HG02588 (cell line): ENCODE results near the gene UCKL1.
"Not testable (repeated sequence)": the region's sequence is repeated elsewhere in the genome, so short reads cannot be mapped to it uniquely, and the experiment has no call there.

ENCODE experiments used
- ATAC-seq: cut with Tn5 transposase; IDR thresholded peaks from one replicate; pipeline ENCODE4 v1.9.1; 2021; ENCODE audit warnings: mild to moderate bottlenecking, moderate library complexity; ENCODE audit not compliant: unreplicated experiment

The UCKL1 gene

DNA sequence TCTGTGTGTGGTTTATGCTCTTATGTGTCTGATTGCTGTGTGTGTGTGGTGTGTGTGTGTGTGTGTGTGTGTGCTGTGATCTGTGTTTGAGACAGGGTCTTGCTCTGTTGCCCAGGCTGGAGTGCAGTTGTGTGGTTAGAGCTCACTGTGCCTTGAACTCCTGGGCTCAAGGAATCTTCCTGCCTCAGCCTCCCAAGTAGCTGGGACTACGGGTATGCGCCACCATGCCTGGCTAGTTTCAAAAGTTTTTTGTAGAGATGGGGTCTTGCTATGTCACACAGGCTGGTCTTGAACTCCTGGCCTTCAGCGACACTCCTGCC is 16.9 kb upstream of the UCKL1 start:
- no peak for ATAC-seq

DNA sequence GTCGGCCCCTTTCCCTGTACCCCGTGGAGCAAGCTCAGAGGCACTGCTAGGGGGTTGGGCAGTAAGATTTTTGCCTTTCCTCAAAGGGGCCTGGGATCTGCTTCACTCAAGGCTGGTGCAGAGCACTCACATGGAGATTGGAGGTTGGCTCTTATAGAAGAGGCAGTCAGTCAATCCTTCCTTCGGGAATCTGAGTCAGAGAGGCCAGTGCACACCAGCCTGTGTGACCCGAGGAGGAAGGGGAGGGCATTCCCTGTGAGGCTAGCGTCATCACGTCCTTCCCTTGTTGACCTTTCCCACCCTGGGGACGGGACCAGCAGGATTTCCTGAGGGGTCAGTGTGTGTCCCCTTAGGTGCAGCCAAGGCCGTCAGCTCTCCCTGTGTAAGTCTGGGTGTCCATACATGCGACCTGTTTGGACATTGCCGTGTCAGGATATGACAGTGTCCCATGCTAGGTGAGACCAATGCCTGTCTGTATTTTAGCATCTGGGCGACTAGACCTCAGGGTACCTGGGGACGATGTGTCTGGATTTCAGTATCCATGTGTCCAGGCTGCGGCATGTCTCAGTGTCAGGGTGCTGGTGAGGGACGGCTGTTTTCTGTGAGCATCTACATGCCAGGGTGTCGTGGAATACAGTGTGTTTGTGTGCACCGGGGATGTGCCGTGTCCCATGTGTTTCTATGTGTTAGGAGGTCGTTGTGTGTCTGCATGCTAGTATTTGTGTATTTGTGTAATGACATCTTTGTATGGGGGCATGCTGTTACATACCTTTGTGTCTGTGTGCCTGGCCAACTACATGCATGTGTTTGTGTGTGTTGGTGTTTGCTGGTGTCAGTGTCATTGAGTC is 16.3 kb upstream of the UCKL1 start:
- no peak for ATAC-seq

DNA sequence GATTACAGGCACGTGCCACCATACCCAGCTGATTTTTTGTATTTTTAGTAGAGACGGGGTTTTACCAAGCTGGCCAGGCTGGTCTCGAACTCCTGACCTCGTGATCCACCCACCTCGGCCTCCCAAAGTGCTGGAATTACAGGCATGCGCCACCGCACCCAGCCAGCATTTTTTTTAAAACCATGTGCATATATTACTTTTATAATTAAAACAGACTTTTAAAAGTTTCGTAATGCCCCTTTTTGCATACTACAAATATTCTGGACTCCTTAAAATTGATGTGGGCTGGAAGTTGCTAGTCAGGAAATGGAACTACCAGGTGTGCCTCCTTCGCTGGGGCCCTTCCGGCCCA is 15.7 kb upstream of the UCKL1 start:
- not testable (repeated sequence) for ATAC-seq

DNA sequence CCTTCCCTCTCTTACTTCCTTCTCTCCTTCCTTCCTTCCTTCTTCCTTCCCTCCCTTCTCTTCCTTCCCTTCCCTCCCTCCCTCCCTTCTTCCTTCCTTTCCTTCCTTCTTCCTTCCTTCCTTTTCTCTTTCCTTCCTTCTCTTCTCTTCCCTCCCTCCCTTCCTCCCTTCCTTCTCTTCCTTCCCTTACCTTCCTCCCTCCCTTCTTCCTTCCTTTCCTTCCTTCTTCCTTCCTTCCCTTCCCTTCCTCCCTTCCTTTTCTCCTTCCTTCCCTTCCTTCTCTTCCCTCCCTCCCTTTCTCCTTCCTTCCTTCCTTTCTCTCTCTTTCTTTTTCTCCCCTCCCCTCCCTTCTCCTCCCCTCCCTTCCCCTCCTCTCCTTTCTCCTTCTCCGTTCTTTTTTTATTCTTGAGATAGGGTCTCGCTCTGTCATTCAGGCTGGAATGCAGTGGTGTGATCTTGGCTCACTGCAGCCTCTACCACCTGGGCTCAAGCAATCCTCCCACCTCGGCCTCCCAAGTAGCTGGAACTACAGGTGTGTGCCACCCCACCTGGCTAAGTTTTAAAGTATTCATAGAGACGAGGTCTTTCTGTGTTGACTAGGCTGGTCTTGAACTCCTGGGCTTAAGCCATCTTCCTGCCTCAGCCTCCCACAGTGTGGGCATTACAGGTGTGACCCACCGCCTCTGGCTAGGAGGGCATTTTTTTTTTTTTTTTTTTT is 14.7 kb upstream of the UCKL1 start:
- ATAC-seq, result no peak

DNA sequence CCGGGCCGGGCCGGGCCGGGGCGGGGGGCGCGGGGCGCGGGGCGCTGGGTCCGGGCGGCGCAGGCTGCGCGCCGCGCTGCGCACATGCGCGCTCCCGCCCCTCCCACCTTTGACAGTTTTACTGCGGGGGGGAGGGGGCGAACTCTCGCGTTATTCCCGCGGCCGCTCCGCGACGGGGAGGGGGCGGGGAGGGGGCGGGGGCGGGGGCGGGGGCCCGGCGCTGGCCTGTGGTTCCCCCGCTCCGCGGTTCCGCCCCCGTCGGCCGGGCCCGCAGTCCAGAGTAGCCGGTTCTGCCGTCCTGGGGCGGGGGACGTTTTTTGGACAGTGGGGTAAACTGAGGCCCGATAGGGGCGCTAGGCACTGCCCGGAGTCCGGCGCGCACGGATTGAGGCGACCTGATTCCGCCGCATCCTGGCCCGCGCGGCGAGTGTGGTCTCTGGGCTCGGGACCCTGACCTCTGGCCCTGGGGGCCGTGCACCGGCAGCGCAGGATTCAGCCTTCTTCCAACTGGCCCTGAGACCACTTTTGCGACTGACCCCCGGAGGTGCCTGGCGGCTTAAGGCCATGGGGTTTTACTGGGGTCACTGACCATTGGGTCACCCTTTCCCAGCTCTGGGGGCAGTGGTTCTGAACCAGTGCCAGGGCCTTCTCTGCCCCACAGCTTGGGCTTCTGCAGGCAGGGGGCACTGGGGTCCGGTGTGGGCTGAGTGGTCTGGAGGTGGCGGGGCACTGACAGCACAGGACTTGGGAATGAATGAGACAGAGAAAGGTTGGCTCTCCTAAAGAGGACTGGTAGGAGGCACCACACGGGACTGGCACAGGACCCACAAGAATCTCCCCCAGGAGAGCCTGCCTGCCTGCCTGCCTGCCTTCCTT is 13.9 kb upstream of the UCKL1 start, which contains the start of gene ZNF512B:
ZNF512B (minus strand) TSS at position 93 of the 876 bp plus-strand sequence. CDS start 1,980 bp downstream, outside the sequence.
- no peak for ATAC-seq

- no peak for ATAC-seq
Measured at GRCh38 chr20:63968928-63969760, 12.9 kb upstream of the UCKL1 start.

DNA sequence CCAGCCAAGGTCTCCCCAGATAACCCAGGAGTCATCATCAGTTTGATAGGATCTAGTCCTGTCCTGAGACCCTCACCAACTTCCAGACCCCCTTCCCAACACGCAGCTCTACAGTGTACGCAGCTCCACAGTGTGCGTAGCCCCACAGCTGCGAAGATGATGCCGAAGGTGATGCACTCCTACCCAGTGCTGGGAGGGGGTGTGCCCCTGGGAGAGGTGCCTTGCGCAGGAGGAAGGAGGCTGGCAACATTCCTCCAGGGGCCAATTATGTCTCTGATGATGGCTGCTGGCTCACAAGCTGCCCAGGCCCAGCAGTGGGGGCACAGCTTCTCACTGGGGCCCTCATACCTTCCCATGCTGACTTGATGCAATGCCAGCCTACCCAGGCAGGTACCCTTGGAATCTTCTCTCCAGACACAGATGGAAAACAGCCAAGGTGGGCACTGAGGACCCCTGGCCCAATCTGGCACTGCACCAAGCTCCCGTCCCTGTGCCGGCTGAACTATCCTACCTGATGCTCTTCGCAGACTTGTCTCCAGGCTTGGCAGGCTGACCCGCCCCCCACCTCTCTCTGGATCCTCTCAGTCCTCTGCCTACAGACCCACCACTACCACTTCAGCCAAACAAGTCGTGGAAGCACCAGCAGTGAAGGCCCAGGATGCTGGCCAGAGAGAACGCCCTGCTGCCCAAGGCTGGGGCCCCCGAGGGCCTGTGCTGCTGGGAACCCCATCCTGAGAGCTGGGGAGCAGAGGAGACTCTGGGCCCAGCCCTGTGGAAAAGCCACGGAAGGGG is 12.1 kb upstream of the UCKL1 start:
- no peak for ATAC-seq

DNA sequence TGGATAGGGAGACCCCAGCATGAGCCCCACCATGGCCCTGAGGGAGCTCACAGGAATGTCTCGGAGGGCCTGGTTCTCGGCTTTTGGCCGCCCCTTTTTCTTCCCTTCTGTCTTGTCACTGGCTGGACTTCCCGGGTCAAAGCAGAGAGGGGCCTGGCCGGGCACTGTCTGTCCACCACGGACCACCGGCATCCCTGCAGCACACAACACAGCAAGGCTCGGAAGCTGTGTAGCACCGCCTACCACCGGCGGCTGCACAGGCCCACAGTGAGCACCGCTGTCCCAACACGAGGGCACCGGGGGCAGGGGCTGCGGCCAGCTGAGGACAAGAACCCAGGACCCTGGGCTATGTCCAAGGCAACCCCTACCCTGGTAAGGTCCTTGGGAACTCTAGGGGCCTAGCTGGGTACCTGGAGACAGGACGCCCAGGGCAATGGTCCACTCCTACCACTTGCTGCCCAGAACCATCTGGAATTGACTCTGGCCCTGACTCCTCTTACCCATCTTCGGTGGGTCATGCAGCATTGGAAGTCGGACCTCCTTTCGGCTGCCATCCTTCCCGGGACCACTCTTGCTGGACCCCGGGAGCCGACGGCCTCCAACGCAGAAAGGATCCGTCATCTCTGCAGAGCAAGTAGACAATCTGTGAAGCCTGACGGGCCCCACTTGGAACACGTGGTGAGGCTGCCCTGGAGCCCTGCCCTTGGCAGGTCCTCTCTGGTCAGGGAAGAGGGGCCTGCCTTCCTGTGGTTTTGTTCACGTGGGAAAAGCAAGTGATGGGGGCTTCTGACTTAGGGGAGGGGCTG is 11.3 kb upstream of the UCKL1 start:
- no peak for ATAC-seq

DNA sequence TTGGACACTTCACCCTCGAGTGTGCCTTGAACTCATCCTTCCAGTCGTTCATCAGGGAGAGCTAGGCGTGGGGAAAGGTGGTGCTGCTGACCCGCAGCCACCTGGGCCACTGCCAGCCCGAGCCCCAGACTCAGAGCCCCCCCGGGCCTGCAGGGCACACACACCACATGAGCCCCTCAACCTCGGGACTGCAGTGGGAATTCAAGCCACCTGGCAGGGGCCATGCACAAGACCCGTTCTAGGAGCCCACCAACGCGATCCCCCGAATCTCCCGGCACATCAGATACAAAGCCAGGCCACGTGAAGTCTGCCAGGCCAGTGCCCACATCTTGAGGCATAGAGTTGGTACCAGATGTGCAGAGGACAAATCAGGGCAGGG is 10.7 kb upstream of the UCKL1 start:
- no peak for ATAC-seq

DNA sequence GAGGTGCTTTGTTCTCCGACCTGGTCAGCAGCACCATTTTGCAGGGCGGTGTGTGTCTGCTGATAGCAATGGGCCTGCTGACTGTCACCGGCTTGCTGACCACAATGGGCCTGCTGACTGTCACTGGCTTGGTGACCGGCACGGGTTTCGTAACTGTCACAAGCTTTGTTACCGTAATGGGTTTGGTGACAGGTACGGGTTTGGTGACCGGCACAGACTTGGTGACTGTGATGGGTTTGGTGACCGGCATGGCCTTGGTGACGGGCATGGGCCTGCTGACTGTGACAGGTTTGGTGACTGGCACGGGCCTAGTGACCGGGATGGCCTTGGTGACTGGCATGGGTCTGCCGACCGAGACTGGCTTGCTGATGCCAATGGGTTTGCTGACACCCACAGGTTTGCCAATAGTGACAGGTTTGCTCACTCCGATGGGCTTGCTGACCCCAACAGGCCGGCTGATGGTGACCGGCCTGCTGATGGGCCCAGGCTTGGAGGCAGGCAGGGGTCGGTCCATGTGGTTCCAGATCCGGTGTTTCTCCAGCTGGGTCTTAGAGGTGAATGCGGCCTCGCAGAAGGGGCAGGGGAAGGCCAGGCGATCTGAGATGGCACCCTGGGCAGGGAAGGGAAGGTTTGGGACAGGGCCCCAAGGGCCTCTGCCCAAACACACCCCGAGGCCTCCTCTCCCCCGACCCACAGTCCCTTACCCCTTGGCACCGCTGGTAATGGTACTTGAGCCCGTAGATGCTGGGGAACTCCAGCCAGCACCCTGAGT is 10.1 kb upstream of the UCKL1 start:
- no peak for ATAC-seq

- ATAC-seq, result no peak
Measured at GRCh38 chr20:63964412-63964811, 8.2 kb upstream of the UCKL1 start.

- ATAC-seq, result no peak
Measured at GRCh38 chr20:63963784-63964301, 7.6 kb upstream of the UCKL1 start.

DNA sequence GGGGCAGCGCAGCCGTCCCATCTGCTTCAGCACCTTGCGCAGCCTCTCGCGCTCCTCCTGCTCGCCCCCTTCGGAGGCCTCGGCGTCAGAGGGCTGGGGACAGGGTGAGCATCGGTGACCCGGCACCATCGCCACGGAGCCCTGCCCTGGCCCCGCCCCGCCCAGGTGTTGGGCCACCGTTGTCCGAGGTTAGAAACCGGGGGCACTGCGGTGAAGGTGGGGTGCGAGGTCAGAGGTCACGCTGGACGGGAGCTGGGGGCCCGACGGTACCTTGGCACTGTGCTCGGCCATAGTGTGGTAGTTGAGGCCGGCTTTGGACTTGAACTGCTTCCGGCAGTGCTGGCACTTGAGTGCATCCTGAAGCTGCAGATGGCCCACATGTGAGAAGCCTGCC is 7.1 kb upstream of the UCKL1 start:
- no peak for ATAC-seq

DNA sequence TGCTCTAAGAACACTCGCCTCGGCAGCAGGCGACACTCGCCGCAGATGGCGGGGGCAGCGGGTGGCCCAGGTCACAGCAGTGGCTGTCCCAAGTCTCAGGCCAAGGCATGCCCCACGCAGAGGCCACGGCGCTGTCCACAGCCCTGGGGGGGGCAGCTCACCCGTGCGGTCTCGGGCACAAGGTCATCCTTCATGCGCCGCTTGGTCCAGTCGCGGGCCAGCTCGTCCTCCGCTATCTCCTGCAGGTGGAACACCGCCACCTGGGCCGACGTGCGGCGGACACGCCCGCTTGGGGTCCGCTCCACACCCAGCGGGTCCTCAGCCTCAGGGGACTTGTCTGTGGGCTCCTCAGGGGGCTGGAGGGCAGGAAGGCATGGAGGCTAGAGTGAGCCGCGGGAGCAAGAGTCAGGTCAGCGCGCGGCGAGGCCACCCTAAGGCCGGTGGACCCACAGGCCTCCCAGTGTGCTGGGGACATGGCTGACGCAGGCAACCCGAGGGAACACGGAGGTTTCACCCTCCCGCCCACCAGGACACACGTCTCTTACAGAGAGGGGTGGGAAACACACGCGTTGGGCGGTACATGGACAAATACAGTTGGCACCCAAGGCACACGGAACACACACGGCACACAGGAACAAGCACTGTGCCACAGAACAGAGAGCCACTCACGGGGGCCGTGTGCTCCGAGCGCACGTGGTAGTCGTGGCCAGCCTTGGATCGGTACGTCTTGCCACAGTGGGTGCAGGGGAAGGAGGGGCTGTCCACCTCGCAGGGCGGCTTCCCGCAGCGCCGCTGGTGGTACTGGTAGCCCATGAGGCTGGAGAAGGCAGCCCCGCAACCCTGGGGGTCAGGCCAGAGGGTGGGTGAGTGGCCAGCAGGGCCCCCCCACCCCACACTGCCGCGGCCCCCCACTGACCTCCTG is 6.5 kb upstream of the UCKL1 start:
- ATAC-seq, result no peak

DNA sequence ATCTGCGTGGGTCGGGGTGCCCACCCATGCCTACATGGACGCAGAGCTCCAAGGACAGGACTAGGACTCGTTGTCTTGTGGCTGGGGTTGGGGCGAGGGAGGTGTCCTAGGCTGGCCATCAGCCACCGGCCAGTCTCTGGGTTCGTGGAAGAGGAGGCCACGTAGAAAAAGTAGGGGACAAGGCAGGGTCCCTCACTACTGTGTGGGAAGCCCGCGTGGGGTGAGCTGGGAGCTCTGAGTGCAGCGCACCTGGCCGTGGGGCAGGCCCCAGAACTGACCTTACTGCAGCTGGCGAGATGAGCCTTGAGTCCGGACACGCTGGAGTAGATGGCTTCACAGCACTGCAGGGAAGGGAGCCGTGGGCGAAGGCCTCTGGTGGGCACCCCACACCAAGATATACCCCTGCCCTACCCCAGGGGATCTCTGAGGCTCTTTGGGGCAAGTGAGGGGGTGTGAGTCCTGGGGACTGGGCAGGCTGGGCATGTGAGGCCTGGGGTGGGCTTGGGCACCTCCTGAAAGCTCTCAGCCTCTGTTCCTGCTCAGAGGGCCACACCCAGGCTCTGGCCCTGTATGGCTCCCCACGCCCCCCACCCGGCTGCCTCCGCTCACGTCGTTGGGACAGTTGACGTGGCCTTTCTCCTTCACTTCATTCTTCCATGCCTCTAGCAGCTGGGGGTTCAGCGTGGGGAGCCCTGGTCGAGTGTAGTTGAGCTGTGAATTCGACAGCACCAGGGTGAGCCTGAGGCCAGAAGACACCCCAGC is 5.6 kb upstream of the UCKL1 start:
- ATAC-seq, result no peak
